Mesodermal cell (in vitro differentiated cells): ENCODE data around the gene ARID1B.

Source experiments
- H3K27ac ChIP-seq: 2 replicates; pipeline ENCODE4 v1.7.0; 2013; ENCODE audit warnings: mild to moderate bottlenecking, low read depth, low read length, moderate library complexity; ENCODE audit not compliant: severe bottlenecking
- H3K36me3 ChIP-seq: 2 replicates; pipeline ENCODE4 v1.7.1; 2013; ENCODE audit warnings: mild to moderate bottlenecking, low read length, moderate library complexity; ENCODE audit not compliant: control insufficient read depth, insufficient read depth
- H3K4me1 ChIP-seq: one replicate; pipeline ENCODE4 v1.7.1; 2013; ENCODE audit warnings: mild to moderate bottlenecking, low read length; ENCODE audit not compliant: insufficient read depth, control insufficient read depth, poor library complexity, severe bottlenecking
- H3K4me3 ChIP-seq: 2 replicates; pipeline ENCODE4 v1.7.0; 2013; ENCODE audit warnings: low read length, control low read depth, mild to moderate bottlenecking; ENCODE audit not compliant: insufficient read depth, poor library complexity, severe bottlenecking; ENCODE audit errors: extremely low read depth
- H3K9me3 ChIP-seq: 2 replicates; pipeline ENCODE4 v1.7.1; 2013; ENCODE audit warnings: mild to moderate bottlenecking, low read length, moderate library complexity; ENCODE audit not compliant: control insufficient read depth
- WGBS, 2 experiments: methylation state at CpG; one replicate each; pipeline ENCODE4 v1.1.5; 2013; ENCODE audit warnings: missing lambda C conversion rate in 2 of 2; ENCODE audit not compliant: insufficient coverage in 2 of 2; 5-methylcytosine and 5-hydroxymethylcytosine counted together

ARID1B gene

GRCh38 chr6:157126183-157127098, 349.3 kb downstream of the ARID1B start:
- H3K4me3 ChIP-seq = no peak overlapping the region
- peaks cover 6% of the 10 kb centered on the region for H3K4me1 ChIP-seq
- no peaks in the 10 kb centered on the region for H3K9me3 ChIP-seq
- peaks cover 17% of the 10 kb centered on the region for H3K36me3 ChIP-seq
- no peak overlapping the region for H3K27ac ChIP-seq
- 100% methylated on average over 3 of the region's 11 CpGs for WGBS, 2 experiments

GRCh38 chr6:157128235-157128775, 351.1 kb downstream of the ARID1B start:
- Histone ChIP-seq H3K27ac (no peak overlapping the region), H3K4me1 (peaks cover 6% of the 10 kb centered on the region), H3K36me3 (peaks cover 28% of the 10 kb centered on the region), H3K4me3 (no peak overlapping the region), H3K9me3 (no peaks in the 10 kb centered on the region)
- WGBS, 2 experiments = 92 to 100% methylated on average over 1 to 2 of the region's 5 CpGs

GRCh38 chr6:157131250-157131649, 354.1 kb downstream of the ARID1B start:
- Histone ChIP-seq H3K4me3 (no peak overlapping the region), H3K4me1 (peaks cover 18% of the 10 kb centered on the region), H3K27ac (no peak overlapping the region), H3K36me3 (peaks cover 51% of the 10 kb centered on the region), H3K9me3 (no peaks in the 10 kb centered on the region)
- 92 to 100% methylated on average over 5 to 8 of the region's 8 CpGs for WGBS, 2 experiments

- Histone ChIP-seq H3K36me3 (peaks cover 59% of the 10 kb centered on the region), H3K9me3 (no peaks in the 10 kb centered on the region), H3K4me3 (no peak overlapping the region), H3K27ac (no peak overlapping the region), H3K4me1 (peaks cover 13% of the 10 kb centered on the region)
- 90 to 100% methylated on average over 2 of the region's 2 CpGs for WGBS, 2 experiments
Observed at GRCh38 chr6:157133856-157134255, 356.7 kb downstream of the ARID1B start.

- H3K4me3 ChIP-seq = no peak overlapping the region
- 94% methylated on average over 5 of the region's 7 CpGs for WGBS, 2 experiments
- no peaks in the 10 kb centered on the region for H3K9me3 ChIP-seq
- peaks cover 12% of the 10 kb centered on the region for H3K4me1 ChIP-seq
- peaks cover 64% of the 10 kb centered on the region for H3K36me3 ChIP-seq
- H3K27ac ChIP-seq = no peak overlapping the region
Observed at GRCh38 chr6:157134402-157135047, 357.3 kb downstream of the ARID1B start.

- H3K36me3 ChIP-seq = peaks cover 64% of the 10 kb centered on the region
- WGBS, 2 experiments = no CpG with 5 or more reads among the region's 1 CpG
- no peak overlapping the region for H3K27ac ChIP-seq
- peaks cover 12% of the 10 kb centered on the region for H3K4me1 ChIP-seq
- no peaks in the 10 kb centered on the region for H3K9me3 ChIP-seq
- H3K4me3 ChIP-seq = no peak overlapping the region
Observed at GRCh38 chr6:157135691-157136090, 358.5 kb downstream of the ARID1B start.

GRCh38 chr6:157137501-157137900, 360.3 kb downstream of the ARID1B start:
- H3K4me1 ChIP-seq = peaks cover 12% of the 10 kb centered on the region
- H3K36me3 ChIP-seq = peaks cover 71% of the 10 kb centered on the region
- H3K4me3 ChIP-seq = no peak overlapping the region
- no peaks in the 10 kb centered on the region for H3K9me3 ChIP-seq
- no CpG with 5 or more reads among the region's 2 CpGs for WGBS, 2 experiments
- H3K27ac ChIP-seq = no peak overlapping the region

GRCh38 chr6:157139054-157139708, 362.0 kb downstream of the ARID1B start:
- H3K9me3 ChIP-seq = no peaks in the 10 kb centered on the region
- peaks cover 22% of the 10 kb centered on the region for H3K4me1 ChIP-seq
- peaks cover 63% of the 10 kb centered on the region for H3K36me3 ChIP-seq
- no peak overlapping the region for H3K4me3 ChIP-seq
- no peak overlapping the region for H3K27ac ChIP-seq
- 81 to 93% methylated on average over 9 to 13 of the region's 15 CpGs for WGBS, 2 experiments

- no peak overlapping the region for H3K4me3 ChIP-seq
- peak overlapping the region; percentile 49 for H3K27ac ChIP-seq
- peaks cover 29% of the 10 kb centered on the region for H3K4me1 ChIP-seq
- 82 to 94% methylated on average over 5 to 6 of the region's 10 CpGs for WGBS, 2 experiments
- H3K9me3 ChIP-seq = no peaks in the 10 kb centered on the region
- peaks cover 34% of the 10 kb centered on the region for H3K36me3 ChIP-seq
Observed at GRCh38 chr6:157143171-157143889, 366.2 kb downstream of the ARID1B start.
